GM12872 (cell line): ENCODE results near the gene MED27.

Source experiments
- CTCF ChIP-seq: IDR thresholded peaks from 3 replicates; pipeline ENCODE4 v1.5.1; 2011; ENCODE audit warnings: low read depth, mild to moderate bottlenecking, low read length, moderate library complexity; ENCODE audit not compliant: insufficient read depth

MED27 gene

GRCh38 chr9:132049900-132050299 lies 29.8 kb downstream of the MED27 start:
- no peak for TF ChIP-seq CTCF

GRCh38 chr9:132049323-132049882 lies 30.3 kb downstream of the MED27 start:
- no peak for TF ChIP-seq CTCF

GRCh38 chr9:132048201-132048600 lies 31.5 kb downstream of the MED27 start:
- no peak for TF ChIP-seq CTCF

- no peak for TF ChIP-seq CTCF
These were observed 33.2 kb downstream of the MED27 start for GRCh38 chr9:132046456-132046855.

- TF ChIP-seq CTCF: no peak
These were observed 35.3 kb downstream of the MED27 start for GRCh38 chr9:132044176-132044875.

GRCh38 chr9:132043708-132044107 lies 36.0 kb downstream of the MED27 start:
- no peak for TF ChIP-seq CTCF

GRCh38 chr9:132042324-132042723 lies 37.3 kb downstream of the MED27 start:
- no peak for TF ChIP-seq CTCF
